ENCODE data around the gene CHST4.

The CHST4 gene

GRCh38 chr16:71515026-71515425 is 11.2 kb upstream of the CHST4 start:
- no peak for TF ChIP-seq CTCF (IDR thresholded peaks at IDR 0.05; ENCODE audit: control insufficient read depth, extremely low read depth, insufficient read depth)
- DNase-seq (ENCODE audit: low read depth), result no peak
- no peak overlapping the region for H3K4me3 ChIP-seq (ENCODE audit: low read depth, low read length)

GRCh38 chr16:71520550-71520949 is 5.7 kb upstream of the CHST4 start:
- H3K4me3 ChIP-seq (ENCODE audit: low read depth, low read length), result no peak overlapping the region
- TF ChIP-seq CTCF (IDR thresholded peaks at IDR 0.05; ENCODE audit: control insufficient read depth, extremely low read depth, insufficient read depth), result no peak
- DNase-seq (ENCODE audit: low read depth), result no peak

- no peak for DNase-seq (ENCODE audit: low read depth)
- no peak for TF ChIP-seq CTCF (IDR thresholded peaks at IDR 0.05; ENCODE audit: control insufficient read depth, extremely low read depth, insufficient read depth)
- H3K4me3 ChIP-seq (ENCODE audit: low read depth, low read length), result no peak overlapping the region
Observed at GRCh38 chr16:71524566-71525553, 1.4 kb upstream of the CHST4 start.

GRCh38 chr16:71528257-71528656 is 2.0 kb downstream of the CHST4 start:
- DNase-seq (ENCODE audit: low read depth), result no peak
- no peak overlapping the region for H3K4me3 ChIP-seq (ENCODE audit: low read depth, low read length)
- no peak for TF ChIP-seq CTCF (IDR thresholded peaks at IDR 0.05; ENCODE audit: control insufficient read depth, extremely low read depth, insufficient read depth)

GRCh38 chr16:71528863-71529262 is 2.6 kb downstream of the CHST4 start:
- no peak overlapping the region for H3K4me3 ChIP-seq (ENCODE audit: low read depth, low read length)
- no peak for TF ChIP-seq CTCF (IDR thresholded peaks at IDR 0.05; ENCODE audit: control insufficient read depth, extremely low read depth, insufficient read depth)
- no peak for DNase-seq (ENCODE audit: low read depth)

- no peak for TF ChIP-seq CTCF (IDR thresholded peaks at IDR 0.05; ENCODE audit: control insufficient read depth, extremely low read depth, insufficient read depth)
- H3K4me3 ChIP-seq (ENCODE audit: low read depth, low read length), result no peak overlapping the region
- no peak for DNase-seq (ENCODE audit: low read depth)
Observed at GRCh38 chr16:71532366-71532765, 6.1 kb downstream of the CHST4 start.
